Uterus (tissue), 2 donors: Measurements from ENCODE around the gene CC2D2A.

ENCODE experiments used
- POLR2A ChIP-seq, 2 donors: fragments of 450-650 bp; IDR thresholded peaks; one replicate each; pipeline ENCODE4 v1.6.1; 2016; ENCODE audit warnings: antibody characterized with exemption in 2 of 2, mild to moderate bottlenecking in 1 of 2, moderate library complexity in 1 of 2
- TF ChIP-seq, protein P1 (sequence below), 4 experiments: fragments of 200-600 bp in 2 of 4; fragments of 450-650 bp in 2 of 4; sonication (generic) in 2 of 4; IDR thresholded peaks; one replicate each; pipeline ENCODE4 v1.5.1; 2016 to 2019; ENCODE audit warnings: antibody characterized with exemption in 4 of 4, mild to moderate bottlenecking in 2 of 4, moderate library complexity in 1 of 4

DNA sequence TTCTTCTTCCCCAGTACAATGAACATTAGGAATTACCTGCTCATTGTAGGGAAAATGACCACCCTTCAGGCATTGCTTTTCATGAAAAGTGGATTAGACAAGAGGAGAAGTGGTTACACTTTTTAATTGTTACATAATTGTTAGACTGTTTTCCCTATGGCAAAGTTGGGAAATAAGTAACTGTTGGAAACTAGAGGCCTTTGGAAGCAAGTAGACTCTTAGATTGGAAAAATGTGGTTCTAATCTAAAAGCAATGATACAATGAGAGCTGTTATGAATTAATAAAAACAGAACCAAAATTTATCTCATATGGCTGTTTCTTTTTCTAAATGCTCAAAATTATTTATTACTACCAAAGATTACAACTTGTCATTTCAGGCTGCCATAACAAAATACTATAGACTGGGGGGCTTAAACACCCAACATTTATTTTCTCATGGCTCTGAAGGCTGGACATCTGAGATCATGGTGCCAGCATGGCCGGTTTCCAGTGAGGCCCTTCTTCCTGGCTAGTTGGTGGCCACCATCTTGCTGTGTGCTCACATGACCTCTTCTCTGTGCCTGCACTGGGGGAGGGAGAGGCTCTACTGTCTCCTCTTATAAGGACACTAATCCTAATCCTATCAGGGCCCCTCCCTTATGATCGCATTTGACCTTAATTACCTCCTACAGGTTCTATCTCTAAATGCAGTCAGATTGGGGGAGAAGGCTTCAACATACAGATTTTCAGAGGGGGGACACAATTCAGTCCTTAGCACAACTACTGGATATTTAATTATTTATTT, 12.5 kb downstream of the CC2D2A start:
- TF ChIP-seq, protein P1, sequence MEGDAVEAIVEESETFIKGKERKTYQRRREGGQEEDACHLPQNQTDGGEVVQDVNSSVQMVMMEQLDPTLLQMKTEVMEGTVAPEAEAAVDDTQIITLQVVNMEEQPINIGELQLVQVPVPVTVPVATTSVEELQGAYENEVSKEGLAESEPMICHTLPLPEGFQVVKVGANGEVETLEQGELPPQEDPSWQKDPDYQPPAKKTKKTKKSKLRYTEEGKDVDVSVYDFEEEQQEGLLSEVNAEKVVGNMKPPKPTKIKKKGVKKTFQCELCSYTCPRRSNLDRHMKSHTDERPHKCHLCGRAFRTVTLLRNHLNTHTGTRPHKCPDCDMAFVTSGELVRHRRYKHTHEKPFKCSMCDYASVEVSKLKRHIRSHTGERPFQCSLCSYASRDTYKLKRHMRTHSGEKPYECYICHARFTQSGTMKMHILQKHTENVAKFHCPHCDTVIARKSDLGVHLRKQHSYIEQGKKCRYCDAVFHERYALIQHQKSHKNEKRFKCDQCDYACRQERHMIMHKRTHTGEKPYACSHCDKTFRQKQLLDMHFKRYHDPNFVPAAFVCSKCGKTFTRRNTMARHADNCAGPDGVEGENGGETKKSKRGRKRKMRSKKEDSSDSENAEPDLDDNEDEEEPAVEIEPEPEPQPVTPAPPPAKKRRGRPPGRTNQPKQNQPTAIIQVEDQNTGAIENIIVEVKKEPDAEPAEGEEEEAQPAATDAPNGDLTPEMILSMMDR (IDR thresholded peaks at IDR 0.05): no peak
- no peak for TF ChIP-seq POLR2A (IDR thresholded peaks at IDR 0.05)
